ENCODE data around the gene FBXW7. TPM values are rescaled to one million over a fixed set of nuclear protein-coding genes. Genes with fewer than 3 reads are reported as not detected.

FBXW7 gene
- total RNA-seq, 1 donor from 2014 or later: 47.2 TPM

DNA sequence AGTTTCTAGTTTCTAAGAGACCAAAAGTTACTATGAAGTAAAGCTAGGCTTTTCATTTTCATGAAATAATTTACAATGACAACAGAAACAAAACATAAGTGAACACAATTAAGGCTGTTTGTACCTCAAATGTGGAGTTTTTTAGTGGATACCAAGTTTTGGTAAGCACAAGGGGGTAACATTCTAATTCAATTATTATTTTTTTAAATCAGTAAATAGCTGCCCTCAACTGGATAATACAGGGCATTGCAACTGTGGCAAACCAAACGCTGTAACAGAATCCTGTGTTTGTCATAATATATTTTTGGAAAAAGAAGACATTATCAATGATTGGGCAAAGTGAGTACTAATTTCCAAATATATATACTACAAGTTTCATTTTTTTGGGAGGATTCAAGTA is 150.3 kb downstream of the FBXW7 start:
- ATAC-seq (no peak), DNase-seq (no peak)
- Histone ChIP-seq H3K4me1 (no peaks in the 10 kb centered on the region), H3K27ac (no peak overlapping the region), H3K9me3 (no peaks in the 10 kb centered on the region), H3K4me3 (no peak overlapping the region), H3K27me3 (no peaks in the 10 kb centered on the region), H3K36me3 (no peaks in the 10 kb centered on the region)
- TF ChIP-seq, protein P1, sequence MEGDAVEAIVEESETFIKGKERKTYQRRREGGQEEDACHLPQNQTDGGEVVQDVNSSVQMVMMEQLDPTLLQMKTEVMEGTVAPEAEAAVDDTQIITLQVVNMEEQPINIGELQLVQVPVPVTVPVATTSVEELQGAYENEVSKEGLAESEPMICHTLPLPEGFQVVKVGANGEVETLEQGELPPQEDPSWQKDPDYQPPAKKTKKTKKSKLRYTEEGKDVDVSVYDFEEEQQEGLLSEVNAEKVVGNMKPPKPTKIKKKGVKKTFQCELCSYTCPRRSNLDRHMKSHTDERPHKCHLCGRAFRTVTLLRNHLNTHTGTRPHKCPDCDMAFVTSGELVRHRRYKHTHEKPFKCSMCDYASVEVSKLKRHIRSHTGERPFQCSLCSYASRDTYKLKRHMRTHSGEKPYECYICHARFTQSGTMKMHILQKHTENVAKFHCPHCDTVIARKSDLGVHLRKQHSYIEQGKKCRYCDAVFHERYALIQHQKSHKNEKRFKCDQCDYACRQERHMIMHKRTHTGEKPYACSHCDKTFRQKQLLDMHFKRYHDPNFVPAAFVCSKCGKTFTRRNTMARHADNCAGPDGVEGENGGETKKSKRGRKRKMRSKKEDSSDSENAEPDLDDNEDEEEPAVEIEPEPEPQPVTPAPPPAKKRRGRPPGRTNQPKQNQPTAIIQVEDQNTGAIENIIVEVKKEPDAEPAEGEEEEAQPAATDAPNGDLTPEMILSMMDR (IDR thresholded peaks at IDR 0.05): peak; percentile 70
- intact Hi-C loops (cut with DNase I): no loop called here

- H3K36me3 ChIP-seq: no peaks in the 10 kb centered on the region
- H3K27me3 ChIP-seq: no peaks in the 10 kb centered on the region
- H3K4me1 ChIP-seq: no peaks in the 10 kb centered on the region
- peak overlapping the region; percentile 59 for H3K27ac ChIP-seq
- DNase-seq (no peak), ATAC-seq (peak; percentile 70)
- H3K9me3 ChIP-seq: no peaks in the 10 kb centered on the region
- TF ChIP-seq, protein P1 (IDR thresholded peaks at IDR 0.05): no peak
- intact Hi-C loops (cut with DNase I): no loop called here
- H3K4me3 ChIP-seq: peak overlapping the region; percentile 26
Measured at GRCh38 chr4:152382057-152382785, 153.7 kb downstream of the FBXW7 start.

- Histone ChIP-seq H3K9me3 (no peaks in the 10 kb centered on the region), H3K27ac (peak overlapping the region; percentile 49), H3K4me3 (peak overlapping the region; percentile 26), H3K36me3 (no peaks in the 10 kb centered on the region), H3K27me3 (no peaks in the 10 kb centered on the region), H3K4me1 (no peaks in the 10 kb centered on the region)
- TF ChIP-seq, protein P1 (IDR thresholded peaks at IDR 0.05): no peak
- ATAC-seq (no peak), DNase-seq (no peak)
- intact Hi-C loops (cut with DNase I): no loop called here
Measured at GRCh38 chr4:152380919-152381318, 155.0 kb downstream of the FBXW7 start.

GRCh38 chr4:152380185-152380584 is 155.7 kb downstream of the FBXW7 start:
- TF ChIP-seq, protein P1 (IDR thresholded peaks at IDR 0.05): no peak
- Histone ChIP-seq H3K27ac (peak overlapping the region; percentile 49), H3K4me3 (peak overlapping the region; percentile 26), H3K9me3 (no peaks in the 10 kb centered on the region), H3K27me3 (no peaks in the 10 kb centered on the region), H3K4me1 (no peaks in the 10 kb centered on the region), H3K36me3 (no peaks in the 10 kb centered on the region)
- DNase-seq: no peak
- intact Hi-C loops (cut with DNase I): no loop called here
- no peak for ATAC-seq

GRCh38 chr4:152374606-152375285 is 161.1 kb downstream of the FBXW7 start:
- ATAC-seq: no peak
- H3K27me3 ChIP-seq: no peaks in the 10 kb centered on the region
- H3K9me3 ChIP-seq: no peaks in the 10 kb centered on the region
- no peak overlapping the region for H3K4me3 ChIP-seq
- no peak for DNase-seq
- TF ChIP-seq, protein P1 (IDR thresholded peaks at IDR 0.05): no peak
- no peaks in the 10 kb centered on the region for H3K36me3 ChIP-seq
- intact Hi-C loops (cut with DNase I): no loop called here
- no peaks in the 10 kb centered on the region for H3K4me1 ChIP-seq
- H3K27ac ChIP-seq: no peak overlapping the region

Measured in upper lobe of right lung (tissue), 1 donor.